Activated CD4-positive, alpha-beta T cell treated with anti-CD3 and anti-CD28 coated beads, Interleukin-2, amount 50 U/mL, for 1 hour (primary cell): ENCODE data around the gene SLC43A1.
A peak's percentile ranks its signal among the peaks of the same experiment; 100 is the strongest.

Experiments used
- DNase-seq: peaks from one replicate; pipeline ENCODE4 v3.0.0-alpha.2; 2020

SLC43A1 gene

DNA sequence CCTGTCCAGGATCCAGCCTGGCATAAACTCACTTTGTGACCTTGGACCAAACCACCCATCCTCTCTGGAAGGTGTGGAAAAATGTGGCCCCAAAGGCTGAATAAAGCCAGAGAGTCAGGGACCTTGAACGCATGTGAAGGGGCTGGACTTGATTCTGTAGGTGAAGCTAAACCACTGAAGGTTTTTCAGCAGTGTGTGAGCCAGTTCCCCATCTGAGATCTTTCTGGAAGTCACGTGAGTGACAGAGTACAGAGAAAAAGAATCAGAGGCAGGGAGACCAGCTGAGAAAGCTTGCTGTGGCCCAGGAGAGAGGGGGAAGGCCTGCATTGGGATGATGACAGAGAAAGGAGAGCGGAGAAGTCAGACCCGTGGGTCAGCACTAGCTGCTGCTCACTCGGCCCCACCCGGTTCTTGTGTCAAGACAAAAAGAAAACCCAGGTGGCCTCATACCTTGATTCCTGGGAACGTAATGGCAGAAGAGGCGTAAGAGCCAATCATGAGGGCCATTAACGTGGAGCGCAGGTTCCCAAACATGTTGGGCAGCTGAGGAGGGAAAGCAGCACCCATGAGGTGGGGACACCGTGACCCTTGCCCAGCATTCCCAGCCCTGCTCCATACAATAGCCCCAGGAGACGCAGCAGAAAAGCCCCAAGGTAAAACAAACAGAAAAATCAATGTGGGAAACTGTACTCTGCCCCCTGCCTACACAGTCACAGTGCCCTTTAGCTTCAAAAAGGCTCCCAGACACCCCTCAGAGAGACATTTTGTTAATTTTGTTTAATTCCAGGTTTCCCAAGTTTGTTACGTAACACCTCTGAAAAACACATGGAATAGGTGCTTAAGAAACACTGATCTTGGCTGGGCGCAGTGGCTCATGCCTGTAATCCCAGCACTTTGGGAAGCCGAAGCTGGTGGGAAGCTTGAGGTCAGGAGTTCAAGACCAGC lies 17.9 kb downstream of the SLC43A1 start:
- DNase-seq, result no peak

DNA sequence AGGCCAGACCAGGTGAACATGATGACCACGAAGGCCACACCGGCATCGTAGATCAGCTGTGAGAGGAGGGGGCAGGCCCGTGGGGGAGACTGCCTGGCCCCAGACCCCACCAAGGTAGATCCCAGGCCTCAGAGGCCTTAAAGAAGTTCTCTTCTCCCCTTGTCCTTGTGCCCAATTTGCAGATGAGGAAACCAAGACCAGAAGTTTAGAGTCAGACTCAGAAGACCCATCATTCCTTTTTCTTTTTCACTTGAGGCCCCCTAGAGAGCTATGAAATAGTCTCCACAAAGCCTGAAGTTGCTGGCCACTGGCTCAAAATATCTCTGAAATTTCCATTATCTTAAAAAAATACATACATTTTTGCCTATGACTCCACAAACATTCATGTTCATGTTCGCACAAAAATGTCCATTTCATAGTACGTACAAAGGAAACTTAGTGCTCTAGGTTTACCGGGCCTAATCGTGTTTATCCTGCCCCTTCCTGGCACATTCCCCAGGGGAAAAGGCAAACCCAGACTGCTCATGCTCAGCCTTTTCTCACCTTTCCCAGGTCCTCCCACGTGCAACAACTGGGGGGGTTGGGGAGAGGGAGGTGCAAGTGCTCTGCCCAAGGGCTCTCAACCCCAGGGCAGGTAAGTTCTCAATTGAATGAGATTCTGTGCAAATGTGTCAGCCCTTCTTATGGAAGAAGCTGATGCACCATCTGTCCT lies 19.2 kb downstream of the SLC43A1 start:
- DNase-seq, result no peak

DNA sequence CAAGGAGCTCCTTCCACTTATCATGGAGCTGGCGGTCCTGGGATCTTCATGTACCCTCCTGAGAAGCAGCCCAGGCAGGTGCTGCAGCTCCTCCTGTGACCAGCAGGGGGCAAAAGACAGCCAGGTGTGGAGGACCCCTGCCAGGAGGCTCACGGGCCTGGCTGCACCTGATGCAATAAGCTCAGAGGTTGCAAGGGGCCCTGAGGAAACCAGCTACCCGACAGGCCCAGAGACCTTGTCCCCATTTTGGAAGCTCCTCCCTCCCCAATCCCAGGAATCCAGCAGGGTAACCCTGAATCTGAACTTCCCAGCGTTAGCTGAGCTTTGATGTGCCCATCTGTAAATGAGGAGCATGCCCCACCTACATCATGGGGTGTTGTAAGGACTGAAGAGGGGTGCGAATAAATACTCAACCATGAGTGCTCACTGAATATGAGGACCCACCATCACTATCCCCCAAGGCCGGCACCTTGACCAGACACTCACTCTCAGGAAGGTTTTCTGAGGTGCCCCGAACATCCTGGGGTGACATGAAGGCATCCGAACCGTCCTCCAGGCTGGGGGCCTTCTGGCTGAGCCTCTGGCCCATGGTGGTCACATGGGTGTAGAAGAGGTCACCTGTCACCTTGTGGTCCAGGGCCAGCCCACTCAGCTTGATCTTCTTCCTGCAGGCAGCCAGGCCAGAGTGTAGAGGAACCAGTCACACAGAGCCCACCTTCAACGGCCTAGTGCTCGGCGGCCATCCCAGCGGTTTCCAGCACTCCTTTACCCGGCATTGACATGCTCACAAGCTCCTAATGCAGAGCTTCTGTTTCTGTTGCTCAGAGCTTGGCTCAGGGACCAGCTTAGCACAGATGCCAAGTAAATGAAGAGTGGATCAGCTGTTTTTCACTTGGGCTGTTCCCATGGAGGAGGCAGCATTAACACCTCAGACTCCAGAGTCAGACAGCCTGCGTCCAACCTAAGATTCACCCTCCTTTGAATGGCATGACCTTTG lies 21.7 kb downstream of the SLC43A1 start:
- DNase-seq, result peak; percentile 71

DNA sequence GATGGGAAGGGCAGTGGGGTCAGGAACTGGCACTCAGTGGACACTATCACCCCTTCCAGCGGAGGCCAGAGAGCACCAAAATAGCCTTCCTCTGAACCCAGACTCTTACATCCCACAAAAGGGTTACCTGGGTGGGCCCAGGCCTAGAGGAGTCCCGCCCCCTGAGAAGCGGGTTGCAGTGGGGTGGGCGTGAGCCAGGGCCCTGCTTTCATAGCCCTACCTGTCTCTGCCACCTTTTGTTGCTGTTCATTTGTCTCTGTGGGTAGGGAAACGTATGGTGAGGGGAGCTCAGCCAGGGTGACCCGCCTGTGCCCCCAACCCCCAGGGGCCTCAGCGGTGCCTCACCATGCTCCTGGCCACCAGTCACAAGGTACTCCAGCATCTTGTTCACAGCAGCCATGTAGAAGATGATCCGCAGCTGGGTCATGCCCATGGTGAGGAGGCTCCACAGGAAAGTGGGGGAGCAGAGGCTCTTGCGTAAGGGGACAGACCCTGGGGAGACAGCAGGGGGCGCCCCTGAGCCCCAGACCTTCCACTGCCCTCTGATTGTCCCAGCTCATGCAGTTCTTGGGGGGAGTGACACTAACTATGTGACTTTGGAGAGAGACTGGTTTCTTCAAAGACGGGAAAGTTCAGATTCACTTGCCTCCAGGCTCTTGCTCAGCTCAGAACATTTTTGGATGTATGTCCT lies 24.0 kb downstream of the SLC43A1 start:
- peak; percentile 44 for DNase-seq

DNA sequence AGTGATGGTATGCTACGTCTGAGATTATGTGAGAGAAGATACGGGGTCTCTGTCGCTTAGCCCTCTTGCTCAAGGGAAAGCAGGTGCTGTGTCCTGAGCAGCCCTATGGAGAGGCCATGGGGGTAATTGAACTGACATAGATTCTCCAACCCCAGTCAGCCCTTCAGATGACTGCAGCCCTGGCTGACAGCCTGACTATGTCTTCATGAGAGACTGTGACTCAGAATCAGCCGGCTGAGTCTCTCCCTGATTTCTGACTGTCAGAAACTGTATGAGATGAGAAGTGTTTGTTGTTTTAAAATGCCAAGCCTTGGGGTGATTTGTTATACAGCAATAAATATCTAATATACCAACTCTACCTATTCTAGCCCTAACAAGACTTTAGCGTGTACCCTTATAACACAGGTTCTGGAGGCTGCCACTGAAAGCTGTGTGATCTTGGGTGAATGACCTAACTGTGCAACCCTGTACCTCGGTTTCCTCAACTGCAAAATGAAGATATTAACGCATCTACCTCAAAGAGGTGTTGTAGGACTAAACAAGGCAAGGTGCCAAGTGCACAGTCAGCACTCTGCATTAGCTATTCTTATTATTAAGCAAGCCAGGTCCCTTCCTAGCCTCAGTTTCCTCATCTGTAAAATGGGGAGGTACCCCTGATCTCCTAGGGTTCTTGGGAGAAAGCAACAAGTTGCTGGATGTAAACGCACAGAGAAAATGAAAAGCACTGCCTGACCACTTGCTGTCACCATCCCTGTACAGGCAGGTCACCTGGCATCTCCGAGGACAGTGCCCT lies 24.9 kb downstream of the SLC43A1 start:
- no peak for DNase-seq

- no peak for DNase-seq
These were observed 27.4 kb downstream of the SLC43A1 start for GRCh38 chr11:57487920-57488659.

GRCh38 chr11:57487021-57487778 lies 28.3 kb downstream of the SLC43A1 start:
- DNase-seq, result no peak

DNA sequence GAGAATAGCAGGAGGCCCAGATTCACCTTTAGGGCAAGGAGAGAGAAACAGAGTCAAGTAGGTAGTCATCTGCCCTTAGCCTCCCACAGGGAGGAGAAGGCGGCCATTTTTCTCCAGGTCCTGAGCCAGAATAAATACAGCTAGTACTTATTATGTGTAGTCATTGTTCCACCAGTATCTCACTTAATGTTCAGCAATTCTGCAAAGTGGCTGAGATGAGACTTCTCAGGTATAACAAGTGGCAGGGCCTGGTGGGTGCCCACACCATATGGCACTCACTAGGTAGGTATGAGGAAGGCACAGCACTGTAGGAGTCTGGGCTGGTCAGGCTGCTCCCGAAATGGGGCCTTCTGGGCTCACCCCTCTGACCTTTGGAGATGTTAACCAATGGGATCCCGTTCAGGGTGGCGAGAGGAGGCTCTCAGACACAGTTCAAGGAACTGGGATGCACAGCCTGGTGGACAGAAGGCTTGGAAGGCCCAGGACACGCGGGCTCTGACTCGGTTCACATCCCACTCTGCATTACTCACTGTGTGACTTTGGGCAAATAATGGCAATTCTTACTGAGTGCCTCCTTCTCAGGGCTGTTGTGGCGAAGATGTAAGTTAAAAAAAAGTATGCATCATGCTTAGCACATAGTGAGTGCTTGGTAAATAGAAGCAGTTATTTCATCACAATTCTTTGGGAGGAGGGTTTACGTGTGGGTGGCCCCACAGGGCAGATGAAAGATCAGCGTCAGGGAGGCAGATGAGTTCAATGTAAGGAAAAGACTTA lies 30.1 kb downstream of the SLC43A1 start:
- no peak for DNase-seq

DNA sequence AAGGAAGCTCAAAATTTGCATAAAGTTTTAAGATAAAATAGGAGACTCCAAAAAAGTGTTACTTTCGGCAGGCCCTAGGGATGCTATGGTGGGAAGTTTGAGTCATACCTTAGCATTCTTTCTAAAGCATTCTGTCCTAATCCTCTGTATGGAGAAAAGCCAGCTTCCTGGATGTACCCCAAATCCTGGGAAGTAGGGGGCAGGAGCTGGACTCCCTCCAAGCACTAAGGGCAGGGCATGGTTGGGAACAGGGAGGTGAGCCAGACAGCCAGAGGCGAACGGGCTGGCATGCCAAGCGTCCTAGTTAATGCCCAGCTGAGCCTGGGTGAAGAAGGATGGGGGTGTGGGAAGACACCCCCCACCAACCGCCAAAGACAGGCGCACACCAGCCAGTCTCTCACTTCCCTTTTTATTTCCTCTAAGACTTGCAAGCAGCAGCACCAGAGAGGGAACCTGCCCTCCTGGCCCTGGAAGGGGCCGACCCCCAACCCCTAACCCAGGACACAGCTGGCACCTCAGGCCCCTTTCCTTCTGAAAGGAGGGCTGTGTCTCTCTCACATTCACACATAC lies 31.3 kb downstream of the SLC43A1 start:
- DNase-seq, result no peak

DNA sequence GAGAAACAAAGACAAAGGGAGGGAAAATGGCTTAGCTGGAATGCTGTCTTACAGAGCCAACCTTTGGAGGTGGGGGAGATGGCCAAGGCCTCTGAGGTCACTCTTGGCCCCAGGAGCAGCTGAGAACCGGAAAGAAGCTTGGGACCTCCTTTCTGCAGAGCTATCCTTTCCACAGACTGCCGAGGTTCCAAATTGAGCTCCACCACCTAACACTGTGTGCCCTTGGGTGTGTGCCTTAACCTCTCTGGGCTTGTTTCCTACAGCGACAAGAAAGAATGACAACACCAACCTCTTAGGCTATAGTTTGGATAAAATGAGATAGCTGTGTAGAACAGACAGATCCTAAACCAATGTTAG lies 32.0 kb downstream of the SLC43A1 start:
- DNase-seq, result no peak

- DNase-seq, result peak; percentile 54
These were observed 32.5 kb downstream of the SLC43A1 start for GRCh38 chr11:57482782-57483561.

- DNase-seq, result no peak
These were observed 33.4 kb downstream of the SLC43A1 start for GRCh38 chr11:57481915-57482781.

- no peak for DNase-seq
These were observed 34.2 kb downstream of the SLC43A1 start for GRCh38 chr11:57481315-57481714.

DNA sequence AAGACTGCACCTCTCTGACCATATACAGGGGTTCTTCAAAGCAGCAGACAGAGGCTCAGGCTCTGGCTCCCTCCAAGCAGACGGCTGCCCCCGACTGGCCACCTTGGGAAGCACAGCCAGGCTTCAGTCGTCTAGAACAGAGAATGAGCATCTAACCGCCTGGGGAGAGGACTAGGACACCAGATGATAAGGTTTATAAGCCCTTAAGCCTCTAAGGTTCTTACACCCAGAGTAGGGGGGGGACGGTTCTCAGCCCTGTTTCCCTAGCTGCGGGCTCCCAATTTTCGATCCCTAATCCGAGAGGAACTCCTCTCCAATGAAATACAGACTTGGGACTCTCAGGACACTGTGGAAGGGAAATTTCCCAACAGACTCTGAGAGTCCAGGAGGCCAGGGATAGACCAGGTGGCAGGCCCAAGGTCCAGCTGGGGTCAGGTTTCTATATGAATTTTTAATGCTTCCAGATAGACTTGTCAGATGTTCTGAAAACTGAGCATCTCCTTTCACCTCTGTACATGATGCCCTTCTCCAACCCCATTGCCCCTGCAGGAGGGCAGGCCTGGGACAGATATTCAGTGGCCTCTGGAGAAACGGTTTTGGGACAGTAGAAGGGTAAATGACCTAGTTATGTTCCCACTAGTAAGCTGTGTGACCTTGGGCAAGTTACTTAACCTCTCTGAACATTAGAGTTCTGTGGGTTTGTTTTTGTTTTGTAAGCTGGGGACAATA lies 34.9 kb downstream of the SLC43A1 start:
- DNase-seq, result peak; percentile 63

DNA sequence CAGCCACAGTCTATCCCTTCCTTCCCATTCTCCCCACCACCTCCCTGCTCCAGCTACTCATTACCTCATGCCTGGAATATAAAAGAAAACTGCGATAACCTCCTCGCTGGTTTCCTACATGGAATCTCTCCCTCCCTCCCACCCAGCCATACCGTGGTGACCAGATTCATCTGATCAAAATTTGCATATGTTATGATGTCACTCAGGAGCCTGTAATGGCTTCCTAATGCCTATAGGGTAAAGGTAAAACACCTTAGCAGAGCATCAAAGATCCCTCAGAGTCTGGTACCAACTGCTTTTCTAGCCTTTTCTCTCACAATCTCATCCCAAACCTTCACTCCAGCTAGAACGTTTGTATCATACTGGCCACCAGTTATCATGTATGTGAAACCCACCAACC lies 35.6 kb downstream of the SLC43A1 start:
- DNase-seq, result no peak

DNA sequence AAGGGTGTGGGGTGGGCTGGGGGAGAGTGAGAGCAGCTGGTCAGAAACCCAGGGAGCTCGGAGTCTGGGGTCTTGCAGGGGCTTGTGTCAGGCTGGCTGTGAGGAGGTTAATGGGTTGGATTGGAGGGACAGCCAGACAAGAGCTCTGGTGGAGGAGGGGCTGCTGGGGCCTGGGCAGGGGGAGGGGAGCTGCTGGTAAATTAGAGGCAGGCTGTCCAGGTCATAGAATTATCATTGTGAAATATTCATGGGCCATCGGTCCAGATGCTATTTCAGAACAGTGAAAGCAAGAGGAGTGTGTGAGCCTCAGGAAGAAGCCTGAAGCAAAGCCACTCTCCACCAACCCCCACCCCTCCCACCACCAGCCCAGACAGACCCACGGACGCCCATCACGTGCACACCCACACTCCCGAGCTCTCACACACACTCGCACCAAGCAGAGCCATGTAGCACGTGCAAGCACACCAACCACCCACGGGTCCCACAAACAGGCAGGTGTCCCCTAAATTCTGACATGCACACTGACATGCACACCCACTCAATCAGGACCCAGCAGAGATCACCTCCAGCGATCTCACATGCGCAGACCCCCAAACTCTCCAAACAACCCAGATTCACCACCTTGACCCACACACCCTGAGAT lies 36.4 kb downstream of the SLC43A1 start:
- no peak for DNase-seq
